GM23338 (cell line): ENCODE measurements around the gene IL11RA. TPM values are rescaled to one million over a fixed set of nuclear protein-coding genes. Genes with fewer than 3 reads are reported as not detected.

ENCODE experiments used
- ATAC-seq: fragments of 200-7000 bp; cut with Tn5 transposase; 3 replicates; pipeline ENCODE4 v1.9.1; 2020
- DNase-seq: peaks from one replicate; pipeline ENCODE4 v3.0.0-alpha.2; 2015; ENCODE audit warnings: low spot score
- H2AFZ ChIP-seq: fragments of 200-600 bp; sonication (generic); 2 replicates; pipeline ENCODE4 v1.8.0; 2016; ENCODE audit warnings: antibody characterized with exemption, mild to moderate bottlenecking, moderate library complexity
- H3F3A ChIP-seq: fragments of 200-600 bp; sonication (generic); replicated peaks from 2 replicates; pipeline ENCODE4 v1.8.0; 2017; ENCODE audit warnings: antibody characterized with exemption, mixed run types, low read depth
- H3K27ac ChIP-seq: fragments of 200-600 bp; sonication (generic); 2 replicates; pipeline ENCODE4 v1.6.1; 2016; ENCODE audit warnings: low read depth
- H3K27me3 ChIP-seq: fragments of 200-600 bp; sonication (generic); 2 replicates; pipeline ENCODE4 v1.8.0; 2016; ENCODE audit warnings: mild to moderate bottlenecking, mixed run types, moderate library complexity; ENCODE audit not compliant: insufficient read depth
- H3K36me3 ChIP-seq: fragments of 200-600 bp; sonication (generic); 2 replicates; pipeline ENCODE4 v1.8.0; 2016; ENCODE audit warnings: mild to moderate bottlenecking; ENCODE audit not compliant: insufficient read depth
- H3K4me1 ChIP-seq: fragments of 200-600 bp; sonication (generic); 2 replicates; pipeline ENCODE4 v1.8.0; 2016; ENCODE audit warnings: mild to moderate bottlenecking, moderate library complexity; ENCODE audit not compliant: insufficient read depth
- H3K4me2 ChIP-seq: fragments of 200-600 bp; sonication (generic); 2 replicates; pipeline ENCODE4 v1.7.1; 2017; ENCODE audit warnings: mixed run types
- H3K4me3 ChIP-seq: fragments of 200-600 bp; sonication (generic); 2 replicates; pipeline ENCODE4 v1.6.1; 2016; ENCODE audit warnings: mixed run types
- H3K79me2 ChIP-seq: fragments of 200-600 bp; sonication (generic); replicated peaks from 2 replicates; pipeline ENCODE4 v1.8.0; 2017; ENCODE audit warnings: mild to moderate bottlenecking; ENCODE audit not compliant: insufficient read depth
- H3K9me2 ChIP-seq: fragments of 200-600 bp; sonication (generic); 2 replicates; pipeline ENCODE4 v1.8.0; 2017; ENCODE audit not compliant: insufficient read depth
- H4K20me1 ChIP-seq: fragments of 200-600 bp; sonication (generic); replicated peaks from 2 replicates; pipeline ENCODE4 v1.8.0; 2017; ENCODE audit warnings: mild to moderate bottlenecking; ENCODE audit not compliant: insufficient read depth
- H3K27ac Mint-ChIP-seq: 2 replicates; pipeline ENCODE4 v1.8.0; 2020; ENCODE audit warnings: inconsistent platforms, mild to moderate bottlenecking, moderate library complexity, mixed read lengths
- H3K27me3 Mint-ChIP-seq: 3 replicates; pipeline ENCODE4 v1.8.0; 2022; ENCODE audit warnings: low read depth, mild to moderate bottlenecking, moderate library complexity, mixed read lengths, inconsistent platforms; ENCODE audit not compliant: insufficient read depth, poor library complexity
- H3K36me3 Mint-ChIP-seq: 3 replicates; pipeline ENCODE4 v1.8.0; 2021; ENCODE audit warnings: low read depth, mild to moderate bottlenecking, inconsistent platforms, moderate library complexity, mixed read lengths
- H3K4me1 Mint-ChIP-seq: 3 replicates; pipeline ENCODE4 v1.8.0; 2020; ENCODE audit warnings: mild to moderate bottlenecking, inconsistent platforms, mixed read lengths
- H3K4me3 Mint-ChIP-seq: 3 replicates; pipeline ENCODE4 v1.8.0; 2021; ENCODE audit warnings: moderate library complexity, mild to moderate bottlenecking, inconsistent platforms, mixed read lengths
- H3K9me3 Mint-ChIP-seq: 3 replicates; pipeline ENCODE4 v1.8.0; 2020; ENCODE audit warnings: moderate library complexity, mild to moderate bottlenecking, inconsistent platforms, mixed read lengths
- CREB1 ChIP-seq: fragments of 250-450 bp; sonication (Bioruptor Pico); IDR thresholded peaks from 2 replicates; pipeline ENCODE4 v1.5.0; 2020; ENCODE audit warnings: low read depth, mild to moderate bottlenecking, moderate library complexity
- EZH2 ChIP-seq: fragments of 200-600 bp; sonication (generic); IDR thresholded peaks from one replicate; pipeline ENCODE4 v1.8.0; 2017; ENCODE audit warnings: antibody characterized with exemption, mild to moderate bottlenecking, low read depth; ENCODE audit not compliant: unreplicated experiment
- EZH2phosphoT487 ChIP-seq: fragments of 200-600 bp; sonication (generic); IDR thresholded peaks from one replicate; pipeline ENCODE4 v1.8.1; 2018; ENCODE audit warnings: antibody characterized with exemption; ENCODE audit not compliant: unreplicated experiment
- JUNB ChIP-seq: IDR thresholded peaks from one replicate; pipeline ENCODE4 v1.6.1; 2016; ENCODE audit warnings: antibody characterized with exemption; ENCODE audit not compliant: unreplicated experiment
- NANOG ChIP-seq: IDR thresholded peaks from 2 replicates; pipeline ENCODE4 v1.6.1; 2016; ENCODE audit warnings: antibody characterized with exemption, borderline replicate concordance
- POLR2AphosphoS5 ChIP-seq: IDR thresholded peaks from 2 replicates; pipeline ENCODE4 v1.6.1; 2016; ENCODE audit warnings: antibody characterized with exemption, low read depth
- STAT1 ChIP-seq: IDR thresholded peaks from one replicate; pipeline ENCODE4 v1.6.1; 2016; ENCODE audit warnings: antibody characterized with exemption; ENCODE audit not compliant: unreplicated experiment
- ZNF114 ChIP-seq: fragments of 250-450 bp; sonication (Bioruptor Pico); IDR thresholded peaks from 2 replicates; pipeline ENCODE4 v1.5.0; 2020; ENCODE audit warnings: mild to moderate bottlenecking, moderate library complexity
- ZNF331 ChIP-seq: fragments of 250-450 bp; sonication (Bioruptor Pico); IDR thresholded peaks from 2 replicates; pipeline ENCODE4 v1.5.0; 2020; ENCODE audit warnings: low read depth, mild to moderate bottlenecking, moderate library complexity
- polyA plus RNA-seq: library from polyadenylated mRNA; unstranded; fragments of >200 nt; fragmentation: Nextera tagmentation; extraction: Ambion mirVana; gene quantifications from 2 replicates; pipeline ENCODE4 v1.2.1, GENCODE V29; 2016
- total RNA-seq: library from RNA; depleted of rRNA; stranded (reverse); fragments of >200 nt; shearing (Covaris generic); gene quantifications from 2 replicates; pipeline ENCODE4 v1.2.3, GENCODE V29; 2014
- TF ChIP-seq, protein P1 (sequence below): fragments of 250-450 bp; sonication (Bioruptor Pico); IDR thresholded peaks from 2 replicates; pipeline ENCODE4 v1.5.0; 2020; ENCODE audit warnings: mild to moderate bottlenecking, moderate library complexity
- TF ChIP-seq, protein P2 (sequence below): IDR thresholded peaks from 2 replicates; pipeline ENCODE4 v1.6.1; 2016; ENCODE audit warnings: antibody characterized with exemption
- TF ChIP-seq, protein P3 (sequence below), 2 experiments: fragments of 200-600 bp in 1 of 2; sonication (generic) in 1 of 2; conservative IDR thresholded peaks; 2 replicates each; pipeline versions ENCODE4 v1.5.1 to v1.6.1; 2016 to 2017; ENCODE audit warnings: antibody characterized with exemption in 2 of 2, low read depth in 2 of 2, mild to moderate bottlenecking in 2 of 2, moderate library complexity in 1 of 2
- TF ChIP-seq, protein P4 (sequence below): IDR thresholded peaks from one replicate; pipeline ENCODE4 v1.6.1; 2018; ENCODE audit warnings: antibody characterized with exemption; ENCODE audit not compliant: unreplicated experiment

Gene IL11RA
- total and polyA plus RNA-seq, 2 experiments from 2014 or later, result 3.1 to 5.8 TPM

DNA sequence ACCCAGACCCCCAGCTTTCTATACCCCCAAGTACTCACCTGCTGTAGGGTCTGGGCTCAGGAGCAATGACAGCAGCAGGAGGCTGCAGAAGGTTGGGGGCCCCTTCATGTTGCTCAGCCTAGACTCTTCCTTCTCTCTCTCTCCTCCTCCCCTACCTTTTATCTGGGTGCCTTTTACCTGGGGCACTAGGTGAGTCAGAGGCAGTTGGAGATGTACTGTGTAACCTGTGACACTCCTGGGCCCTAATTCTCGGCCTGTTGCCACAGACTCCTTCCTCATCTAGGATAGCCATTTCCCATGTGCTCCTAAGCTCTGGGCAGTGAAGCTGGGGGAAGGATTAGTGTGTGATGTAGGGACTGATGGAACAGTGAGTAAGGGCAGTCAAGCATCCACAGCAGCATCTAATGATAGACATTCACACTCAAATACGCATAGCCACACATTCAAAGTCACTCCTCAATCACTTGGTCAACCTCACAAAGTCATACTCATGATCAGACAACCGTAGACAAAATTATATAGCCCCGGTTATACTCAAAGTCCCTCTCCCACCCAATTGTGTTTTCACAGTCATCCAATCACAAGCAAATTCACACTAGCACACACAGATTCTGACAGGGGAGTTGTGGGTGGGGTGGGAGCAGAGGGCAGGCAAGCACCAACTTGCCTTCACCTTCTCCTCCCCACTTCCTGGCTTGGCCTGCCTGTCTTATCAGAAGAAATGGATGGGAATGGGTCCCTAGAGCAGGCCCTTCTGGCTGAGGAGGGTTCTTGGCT is 10.7 kb downstream of the IL11RA start, which contains the start of gene CCL27:
CCL27 (minus strand) TSS at position 132 of the 777 bp plus-strand sequence; CDS start at position 108, 24 bp downstream.
- H3K4me3 ChIP-seq, result no peak within 1 kb of the TSS
- no peak within 1 kb of the TSS for H3K4me2 ChIP-seq
- H3K27me3 ChIP-seq, result no peaks in the 10 kb centered on the region
- Mint-ChIP-seq H3K9me3 (no peaks in the 10 kb centered on the region), H3K36me3 (peaks cover 2% of the 10 kb centered on the region; the same call in 1 of the 3 replicates), H3K27ac (no peak within 1 kb of the TSS), H3K27me3 (peaks cover 16% of the 10 kb centered on the region), H3K4me1 (peaks cover 8% of the 10 kb centered on the region), H3K4me3 (no peak within 1 kb of the TSS; the same call in 2 of the 3 replicates)
- H4K20me1 ChIP-seq, result peaks cover 3% of the 10 kb centered on the region; the same call in 1 of the 2 replicates
- peaks cover 3% of the 10 kb centered on the region for H3K4me1 ChIP-seq
- DNase-seq (no peak), ATAC-seq (no peak)
- H3F3A ChIP-seq, result no peaks in the 10 kb centered on the region
- H3K36me3 ChIP-seq, result no peaks in the 10 kb centered on the region
- no peak for TF ChIP-seq EZH2phosphoT487
- TF ChIP-seq CREB1 (CRISPR knock-in tag), result no peak
- TF ChIP-seq, protein P1, sequence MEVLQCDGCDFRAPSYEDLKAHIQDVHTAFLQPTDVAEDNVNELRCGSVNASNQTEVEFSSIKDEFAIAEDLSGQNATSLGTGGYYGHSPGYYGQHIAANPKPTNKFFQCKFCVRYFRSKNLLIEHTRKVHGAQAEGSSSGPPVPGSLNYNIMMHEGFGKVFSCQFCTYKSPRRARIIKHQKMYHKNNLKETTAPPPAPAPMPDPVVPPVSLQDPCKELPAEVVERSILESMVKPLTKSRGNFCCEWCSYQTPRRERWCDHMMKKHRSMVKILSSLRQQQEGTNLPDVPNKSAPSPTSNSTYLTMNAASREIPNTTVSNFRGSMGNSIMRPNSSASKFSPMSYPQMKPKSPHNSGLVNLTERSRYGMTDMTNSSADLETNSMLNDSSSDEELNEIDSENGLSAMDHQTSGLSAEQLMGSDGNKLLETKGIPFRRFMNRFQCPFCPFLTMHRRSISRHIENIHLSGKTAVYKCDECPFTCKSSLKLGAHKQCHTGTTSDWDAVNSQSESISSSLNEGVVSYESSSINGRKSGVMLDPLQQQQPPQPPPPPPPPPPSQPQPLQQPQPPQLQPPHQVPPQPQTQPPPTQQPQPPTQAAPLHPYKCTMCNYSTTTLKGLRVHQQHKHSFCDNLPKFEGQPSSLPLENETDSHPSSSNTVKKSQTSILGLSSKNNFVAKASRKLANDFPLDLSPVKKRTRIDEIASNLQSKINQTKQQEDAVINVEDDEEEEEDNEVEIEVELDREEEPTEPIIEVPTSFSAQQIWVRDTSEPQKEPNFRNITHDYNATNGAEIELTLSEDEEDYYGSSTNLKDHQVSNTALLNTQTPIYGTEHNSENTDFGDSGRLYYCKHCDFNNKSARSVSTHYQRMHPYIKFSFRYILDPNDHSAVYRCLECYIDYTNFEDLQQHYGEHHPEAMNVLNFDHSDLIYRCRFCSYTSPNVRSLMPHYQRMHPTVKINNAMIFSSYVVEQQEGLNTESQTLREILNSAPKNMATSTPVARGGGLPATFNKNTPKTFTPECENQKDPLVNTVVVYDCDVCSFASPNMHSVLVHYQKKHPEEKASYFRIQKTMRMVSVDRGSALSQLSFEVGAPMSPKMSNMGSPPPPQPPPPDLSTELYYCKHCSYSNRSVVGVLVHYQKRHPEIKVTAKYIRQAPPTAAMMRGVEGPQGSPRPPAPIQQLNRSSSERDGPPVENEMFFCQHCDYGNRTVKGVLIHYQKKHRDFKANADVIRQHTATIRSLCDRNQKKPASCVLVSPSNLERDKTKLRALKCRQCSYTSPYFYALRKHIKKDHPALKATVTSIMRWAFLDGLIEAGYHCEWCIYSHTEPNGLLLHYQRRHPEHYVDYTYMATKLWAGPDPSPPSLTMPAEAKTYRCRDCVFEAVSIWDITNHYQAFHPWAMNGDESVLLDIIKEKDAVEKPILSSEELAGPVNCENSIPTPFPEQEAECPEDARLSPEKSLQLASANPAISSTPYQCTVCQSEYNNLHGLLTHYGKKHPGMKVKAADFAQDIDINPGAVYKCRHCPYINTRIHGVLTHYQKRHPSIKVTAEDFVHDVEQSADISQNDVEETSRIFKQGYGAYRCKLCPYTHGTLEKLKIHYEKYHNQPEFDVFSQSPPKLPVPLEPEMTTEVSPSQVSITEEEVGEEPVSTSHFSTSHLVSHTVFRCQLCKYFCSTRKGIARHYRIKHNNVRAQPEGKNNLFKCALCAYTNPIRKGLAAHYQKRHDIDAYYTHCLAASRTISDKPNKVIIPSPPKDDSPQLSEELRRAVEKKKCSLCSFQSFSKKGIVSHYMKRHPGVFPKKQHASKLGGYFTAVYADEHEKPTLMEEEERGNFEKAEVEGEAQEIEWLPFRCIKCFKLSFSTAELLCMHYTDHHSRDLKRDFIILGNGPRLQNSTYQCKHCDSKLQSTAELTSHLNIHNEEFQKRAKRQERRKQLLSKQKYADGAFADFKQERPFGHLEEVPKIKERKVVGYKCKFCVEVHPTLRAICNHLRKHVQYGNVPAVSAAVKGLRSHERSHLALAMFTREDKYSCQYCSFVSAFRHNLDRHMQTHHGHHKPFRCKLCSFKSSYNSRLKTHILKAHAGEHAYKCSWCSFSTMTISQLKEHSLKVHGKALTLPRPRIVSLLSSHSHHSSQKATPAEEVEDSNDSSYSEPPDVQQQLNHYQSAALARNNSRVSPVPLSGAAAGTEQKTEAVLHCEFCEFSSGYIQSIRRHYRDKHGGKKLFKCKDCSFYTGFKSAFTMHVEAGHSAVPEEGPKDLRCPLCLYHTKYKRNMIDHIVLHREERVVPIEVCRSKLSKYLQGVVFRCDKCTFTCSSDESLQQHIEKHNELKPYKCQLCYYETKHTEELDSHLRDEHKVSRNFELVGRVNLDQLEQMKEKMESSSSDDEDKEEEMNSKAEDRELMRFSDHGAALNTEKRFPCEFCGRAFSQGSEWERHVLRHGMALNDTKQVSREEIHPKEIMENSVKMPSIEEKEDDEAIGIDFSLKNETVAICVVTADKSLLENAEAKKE (CRISPR knock-in tag), result no peak
- TF ChIP-seq JUNB, result no peak
- TF ChIP-seq, protein P2, sequence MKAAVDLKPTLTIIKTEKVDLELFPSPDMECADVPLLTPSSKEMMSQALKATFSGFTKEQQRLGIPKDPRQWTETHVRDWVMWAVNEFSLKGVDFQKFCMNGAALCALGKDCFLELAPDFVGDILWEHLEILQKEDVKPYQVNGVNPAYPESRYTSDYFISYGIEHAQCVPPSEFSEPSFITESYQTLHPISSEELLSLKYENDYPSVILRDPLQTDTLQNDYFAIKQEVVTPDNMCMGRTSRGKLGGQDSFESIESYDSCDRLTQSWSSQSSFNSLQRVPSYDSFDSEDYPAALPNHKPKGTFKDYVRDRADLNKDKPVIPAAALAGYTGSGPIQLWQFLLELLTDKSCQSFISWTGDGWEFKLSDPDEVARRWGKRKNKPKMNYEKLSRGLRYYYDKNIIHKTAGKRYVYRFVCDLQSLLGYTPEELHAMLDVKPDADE, result no peak
- TF ChIP-seq, protein P3, sequence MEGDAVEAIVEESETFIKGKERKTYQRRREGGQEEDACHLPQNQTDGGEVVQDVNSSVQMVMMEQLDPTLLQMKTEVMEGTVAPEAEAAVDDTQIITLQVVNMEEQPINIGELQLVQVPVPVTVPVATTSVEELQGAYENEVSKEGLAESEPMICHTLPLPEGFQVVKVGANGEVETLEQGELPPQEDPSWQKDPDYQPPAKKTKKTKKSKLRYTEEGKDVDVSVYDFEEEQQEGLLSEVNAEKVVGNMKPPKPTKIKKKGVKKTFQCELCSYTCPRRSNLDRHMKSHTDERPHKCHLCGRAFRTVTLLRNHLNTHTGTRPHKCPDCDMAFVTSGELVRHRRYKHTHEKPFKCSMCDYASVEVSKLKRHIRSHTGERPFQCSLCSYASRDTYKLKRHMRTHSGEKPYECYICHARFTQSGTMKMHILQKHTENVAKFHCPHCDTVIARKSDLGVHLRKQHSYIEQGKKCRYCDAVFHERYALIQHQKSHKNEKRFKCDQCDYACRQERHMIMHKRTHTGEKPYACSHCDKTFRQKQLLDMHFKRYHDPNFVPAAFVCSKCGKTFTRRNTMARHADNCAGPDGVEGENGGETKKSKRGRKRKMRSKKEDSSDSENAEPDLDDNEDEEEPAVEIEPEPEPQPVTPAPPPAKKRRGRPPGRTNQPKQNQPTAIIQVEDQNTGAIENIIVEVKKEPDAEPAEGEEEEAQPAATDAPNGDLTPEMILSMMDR (conservative IDR thresholded peaks at IDR 0.05; ENCODE audit: low read depth in 2 of 2), result no peak
- TF ChIP-seq ZNF114 (CRISPR knock-in tag), result no peak
- TF ChIP-seq ZNF331 (CRISPR knock-in tag), result no peak
- TF ChIP-seq NANOG, result no peak
- TF ChIP-seq, protein P4, sequence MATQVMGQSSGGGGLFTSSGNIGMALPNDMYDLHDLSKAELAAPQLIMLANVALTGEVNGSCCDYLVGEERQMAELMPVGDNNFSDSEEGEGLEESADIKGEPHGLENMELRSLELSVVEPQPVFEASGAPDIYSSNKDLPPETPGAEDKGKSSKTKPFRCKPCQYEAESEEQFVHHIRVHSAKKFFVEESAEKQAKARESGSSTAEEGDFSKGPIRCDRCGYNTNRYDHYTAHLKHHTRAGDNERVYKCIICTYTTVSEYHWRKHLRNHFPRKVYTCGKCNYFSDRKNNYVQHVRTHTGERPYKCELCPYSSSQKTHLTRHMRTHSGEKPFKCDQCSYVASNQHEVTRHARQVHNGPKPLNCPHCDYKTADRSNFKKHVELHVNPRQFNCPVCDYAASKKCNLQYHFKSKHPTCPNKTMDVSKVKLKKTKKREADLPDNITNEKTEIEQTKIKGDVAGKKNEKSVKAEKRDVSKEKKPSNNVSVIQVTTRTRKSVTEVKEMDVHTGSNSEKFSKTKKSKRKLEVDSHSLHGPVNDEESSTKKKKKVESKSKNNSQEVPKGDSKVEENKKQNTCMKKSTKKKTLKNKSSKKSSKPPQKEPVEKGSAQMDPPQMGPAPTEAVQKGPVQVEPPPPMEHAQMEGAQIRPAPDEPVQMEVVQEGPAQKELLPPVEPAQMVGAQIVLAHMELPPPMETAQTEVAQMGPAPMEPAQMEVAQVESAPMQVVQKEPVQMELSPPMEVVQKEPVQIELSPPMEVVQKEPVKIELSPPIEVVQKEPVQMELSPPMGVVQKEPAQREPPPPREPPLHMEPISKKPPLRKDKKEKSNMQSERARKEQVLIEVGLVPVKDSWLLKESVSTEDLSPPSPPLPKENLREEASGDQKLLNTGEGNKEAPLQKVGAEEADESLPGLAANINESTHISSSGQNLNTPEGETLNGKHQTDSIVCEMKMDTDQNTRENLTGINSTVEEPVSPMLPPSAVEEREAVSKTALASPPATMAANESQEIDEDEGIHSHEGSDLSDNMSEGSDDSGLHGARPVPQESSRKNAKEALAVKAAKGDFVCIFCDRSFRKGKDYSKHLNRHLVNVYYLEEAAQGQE, result no peak
- TF ChIP-seq EZH2, result no peak
- TF ChIP-seq POLR2AphosphoS5, result no peak
- no peak for TF ChIP-seq STAT1
- H3K79me2 ChIP-seq, result peaks cover 8% of the 10 kb centered on the region; the same call in 1 of the 2 replicates
- no peak within 1 kb of the TSS for H3K27ac ChIP-seq
- no peaks in the 10 kb centered on the region for H3K9me2 ChIP-seq
- H2AFZ ChIP-seq, result no peak within 1 kb of the TSS
